VCaP (cell line): ENCODE data around the gene CEP295NL.

Experiments used
- H3K27ac ChIP-seq: fragments of 450-650 bp; 2 replicates; pipeline ENCODE4 v1.5.1; 2017
- CTCF ChIP-seq: fragments of 450-650 bp; conservative IDR thresholded peaks from 2 replicates; pipeline ENCODE4 v1.5.1; 2017; ENCODE audit warnings: mild to moderate bottlenecking, moderate library complexity

The CEP295NL gene

GRCh38 chr17:78935419-78936323 is 32.7 kb upstream of the CEP295NL start:
- H3K27ac ChIP-seq: peak overlapping the region; percentile 85
- TF ChIP-seq CTCF: no peak

- no peak for TF ChIP-seq CTCF
- peak overlapping the region; percentile 85 for H3K27ac ChIP-seq
Measured at GRCh38 chr17:78934681-78935418, 31.8 kb upstream of the CEP295NL start.

DNA sequence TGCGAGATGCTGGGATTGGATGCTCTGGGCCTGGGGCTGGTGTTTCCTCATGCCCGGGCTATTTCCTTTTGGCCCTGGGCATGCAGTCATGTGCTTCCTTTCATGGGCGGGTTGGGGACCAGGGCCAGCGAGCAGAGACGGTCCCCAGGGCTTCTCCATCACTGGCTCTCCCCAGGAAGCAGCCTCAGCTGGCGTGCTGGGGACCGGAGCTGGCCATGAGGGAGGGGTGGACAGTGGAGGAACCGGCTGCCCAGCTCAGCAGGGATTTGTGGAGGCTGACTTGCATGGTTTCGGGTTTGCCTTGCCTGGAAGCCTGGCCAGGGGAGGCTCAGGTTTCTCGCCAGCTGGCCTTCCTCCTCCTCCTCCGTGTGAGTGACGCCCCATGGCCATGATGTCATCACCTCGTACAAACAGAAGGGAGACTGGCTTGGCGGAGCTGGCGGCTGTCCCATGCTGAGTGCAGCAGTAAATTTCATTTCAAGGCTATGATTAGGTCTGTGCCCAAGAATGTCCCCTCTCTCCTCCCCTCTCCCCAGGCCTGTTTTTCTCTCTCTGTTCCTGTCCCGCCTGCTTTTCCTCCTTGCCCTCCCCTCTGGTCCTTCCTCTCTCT is 31.1 kb upstream of the CEP295NL start:
- no peak for TF ChIP-seq CTCF

DNA sequence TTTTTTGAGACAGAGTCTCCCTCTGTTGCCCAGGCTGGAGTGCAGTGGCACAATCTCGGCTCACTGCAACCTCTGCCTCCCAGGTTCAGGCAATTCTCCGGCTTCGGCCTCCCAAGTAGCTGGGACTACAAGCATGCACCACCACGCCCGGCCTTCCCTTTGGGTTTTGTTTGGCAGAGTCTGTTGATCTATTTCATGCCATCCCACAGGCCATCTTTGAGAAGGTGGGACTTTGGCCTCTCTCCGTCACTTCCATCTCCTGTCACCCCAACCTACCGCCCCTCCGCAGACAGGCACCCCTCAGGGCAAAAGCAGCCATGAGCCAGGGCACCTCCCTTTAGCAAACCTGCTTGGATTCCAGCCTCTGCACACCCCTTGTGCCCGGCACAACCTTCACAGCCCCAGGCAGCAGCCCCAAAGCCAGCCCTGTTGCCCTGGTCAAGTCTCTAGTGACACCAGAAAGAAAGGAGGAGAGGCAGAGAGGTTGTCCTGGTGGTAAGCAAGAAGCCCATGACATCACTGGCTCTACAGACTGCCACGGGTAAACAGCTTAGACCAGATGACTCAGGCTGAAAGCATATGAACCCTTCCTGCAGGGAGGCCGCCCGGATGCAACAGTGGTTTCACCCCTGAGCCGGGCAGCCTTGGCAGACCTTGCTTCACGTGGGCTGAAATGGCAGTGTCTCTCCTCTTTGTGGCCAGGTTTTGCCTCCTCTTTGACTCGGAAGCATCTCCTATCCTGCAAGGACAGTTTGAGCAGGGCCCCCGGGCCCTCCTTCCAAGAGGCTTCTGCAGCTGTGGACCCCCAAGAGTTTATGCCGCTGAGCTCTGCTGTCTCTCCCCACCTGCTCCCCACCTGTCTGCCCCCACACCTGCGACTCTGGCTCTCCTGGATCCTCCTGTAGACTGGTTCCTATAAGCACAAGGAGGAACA is 30.3 kb upstream of the CEP295NL start:
- no peak for TF ChIP-seq CTCF
- H3K27ac ChIP-seq: peak overlapping the region; percentile 85

More for the DNA sequence above, 31.1 kb upstream of the CEP295NL start:
- H3K27ac ChIP-seq: peak overlapping the region; percentile 85

DNA sequence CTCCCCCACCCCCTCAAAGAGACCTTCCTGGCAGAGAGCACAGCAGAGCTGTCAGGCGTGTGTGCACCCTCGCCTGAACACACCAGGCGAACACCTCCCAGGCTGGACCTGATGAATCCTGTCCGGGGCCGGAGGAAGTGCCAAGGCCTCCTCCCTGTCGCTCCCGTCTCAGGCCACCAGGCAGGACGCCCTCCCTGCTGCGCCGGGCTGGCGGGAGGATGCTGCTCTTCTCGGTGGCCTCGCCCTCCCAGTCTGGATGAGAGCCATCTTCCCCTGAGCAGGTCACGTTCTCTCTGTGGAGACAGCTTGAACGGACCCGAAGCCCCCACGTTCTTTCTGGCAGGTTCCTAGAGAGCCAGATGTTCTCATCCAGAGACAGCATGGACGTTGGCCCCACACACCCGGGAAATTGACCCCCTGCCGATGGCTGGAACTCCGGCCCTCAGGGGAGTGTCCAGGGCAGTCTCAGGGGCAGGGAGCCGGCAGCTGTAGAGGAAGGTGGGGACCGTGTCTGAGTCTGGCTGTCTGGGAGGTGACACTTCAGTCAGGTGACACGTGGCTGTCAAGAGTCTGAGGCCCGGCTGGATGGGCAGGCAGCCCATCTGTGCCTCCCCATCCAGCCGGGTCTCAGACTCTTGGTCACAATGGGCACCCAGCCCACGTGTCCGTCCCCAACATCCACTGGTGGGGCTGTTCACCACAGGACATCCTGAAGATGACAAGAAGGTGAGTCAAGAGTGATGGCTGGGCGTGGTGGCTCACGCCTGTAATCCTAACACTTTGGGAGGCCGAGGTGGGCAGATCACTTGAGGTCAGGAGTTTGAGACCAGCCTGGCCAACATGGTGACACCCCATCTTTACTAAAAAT is 27.1 kb upstream of the CEP295NL start:
- no peak for TF ChIP-seq CTCF
- no peak overlapping the region for H3K27ac ChIP-seq

DNA sequence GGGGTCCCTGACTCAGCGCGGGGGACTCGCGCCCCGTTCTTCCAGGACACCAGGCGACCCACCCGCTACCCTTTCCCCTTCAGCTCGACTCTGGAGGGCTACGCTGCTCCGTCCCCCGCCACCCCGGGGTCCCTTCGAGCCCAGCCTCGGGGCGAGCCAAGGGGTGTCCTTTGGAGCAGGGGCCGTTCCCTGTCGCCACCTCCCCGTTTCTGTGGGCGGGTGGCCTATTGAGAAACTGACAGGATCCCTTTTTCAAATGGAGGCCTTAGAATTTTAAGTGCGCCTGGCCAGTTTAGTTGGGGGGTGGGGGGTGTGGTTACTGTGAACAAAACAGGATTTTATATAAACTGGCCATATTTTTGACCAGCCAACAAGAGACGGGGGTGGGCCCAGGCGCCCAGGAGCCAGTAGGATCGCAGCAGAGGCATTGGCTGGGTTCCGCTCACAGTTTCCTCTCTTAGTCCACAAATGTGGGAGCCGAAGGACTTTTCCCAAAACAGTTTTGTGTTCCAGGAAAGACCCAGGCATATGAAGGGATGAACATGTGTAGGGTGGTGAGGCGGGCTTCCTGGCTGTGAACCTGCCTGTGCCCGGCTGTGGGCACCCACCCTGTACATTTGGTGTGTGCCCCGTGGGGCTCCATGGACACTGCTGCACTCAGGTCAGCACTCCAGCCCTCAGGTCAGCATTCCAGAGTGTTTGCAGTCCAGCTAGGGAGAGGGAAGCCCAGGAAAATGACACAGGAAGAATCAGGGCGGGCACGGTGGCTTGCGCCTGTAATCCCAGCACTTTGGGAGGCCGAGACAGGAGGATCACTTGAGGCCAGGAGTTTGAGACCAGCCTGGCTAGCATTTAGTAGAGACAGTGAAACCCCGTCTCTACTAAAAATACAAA is 22.9 kb upstream of the CEP295NL start:
- peak overlapping the region; percentile 65; the same call in 1 of the 2 replicates for H3K27ac ChIP-seq
- no peak for TF ChIP-seq CTCF
